GM19240 (cell line): ENCODE measurements around the gene SHISA7.
"Not testable (repeated sequence)": the region's sequence is repeated elsewhere in the genome, so short reads cannot be mapped to it uniquely, and the experiment has no call there.

Experiments
- DNase-seq: peaks from one replicate; pipeline ENCODE4 v3.0.0; 2011; ENCODE audit warnings: low spot score; ENCODE audit not compliant: insufficient read length

The SHISA7 gene

GRCh38 chr19:55447421-55448174 lies 4.5 kb upstream of the SHISA7 start:
- DNase-seq: no peak

GRCh38 chr19:55446060-55446459 lies 3.0 kb upstream of the SHISA7 start:
- no peak for DNase-seq

GRCh38 chr19:55444646-55445045 lies 1.5 kb upstream of the SHISA7 start:
- no peak for DNase-seq

GRCh38 chr19:55443824-55444480 lies 852 bp upstream of the SHISA7 start:
- DNase-seq: no peak

- DNase-seq: no peak
Observed at GRCh38 chr19:55442372-55442961, 633 bp downstream of the SHISA7 start.

- no peak for DNase-seq
Observed at GRCh38 chr19:55441692-55442321, 1.3 kb downstream of the SHISA7 start.

GRCh38 chr19:55441319-55441691 lies 1.8 kb downstream of the SHISA7 start:
- no peak for DNase-seq

GRCh38 chr19:55440411-55441105 lies 2.5 kb downstream of the SHISA7 start:
- DNase-seq: no peak

- no peak for DNase-seq
Observed at GRCh38 chr19:55439052-55439451, 4.0 kb downstream of the SHISA7 start.

- no peak for DNase-seq
Observed at GRCh38 chr19:55437410-55437809, 5.7 kb downstream of the SHISA7 start.

- DNase-seq: no peak
Observed at GRCh38 chr19:55436847-55437246, 6.3 kb downstream of the SHISA7 start.

GRCh38 chr19:55435020-55435419 lies 8.1 kb downstream of the SHISA7 start:
- DNase-seq: no peak

- DNase-seq: no peak
Observed at GRCh38 chr19:55434356-55434919, 8.7 kb downstream of the SHISA7 start.

- DNase-seq: no peak
Observed at GRCh38 chr19:55433292-55433691, 9.8 kb downstream of the SHISA7 start.

GRCh38 chr19:55432241-55432959 lies 10.7 kb downstream of the SHISA7 start:
- no peak for DNase-seq

GRCh38 chr19:55431183-55431582 lies 11.9 kb downstream of the SHISA7 start:
- no peak for DNase-seq

GRCh38 chr19:55426042-55426441 lies 17.1 kb downstream of the SHISA7 start:
- no peak for DNase-seq

- DNase-seq: no peak
Observed at GRCh38 chr19:55424518-55424917, 18.6 kb downstream of the SHISA7 start.

- no peak for DNase-seq
Observed at GRCh38 chr19:55423225-55424005, 19.7 kb downstream of the SHISA7 start.

GRCh38 chr19:55421281-55421680 lies 21.8 kb downstream of the SHISA7 start:
- DNase-seq: not testable (repeated sequence)
